CD14-positive monocyte (primary cell): ENCODE data around the gene POU6F2. TPM values are rescaled to one million over a fixed set of nuclear protein-coding genes. Genes with fewer than 3 reads are reported as not detected.

ENCODE experiments used
- DNase-seq, 3 donors: peaks; one replicate each; pipeline ENCODE4 v3.0.0-alpha.2; 2011 to 2022
- H2AFZ ChIP-seq: 2 replicates; pipeline ENCODE4 v1.6.0; 2012; ENCODE audit warnings: mild to moderate bottlenecking, low read depth, low read length, inconsistent platforms; ENCODE audit not compliant: insufficient read depth, poor library complexity, severe bottlenecking
- H3K27ac ChIP-seq, 2 donors: 1 replicate in 1 of 2; 2 replicates in 1 of 2; pipeline ENCODE4 v1.5.1; 2012 to 2013; ENCODE audit warnings: low read length in 2 of 2, control low read depth in 1 of 2, inconsistent platforms in 1 of 2, low read depth in 1 of 2, mild to moderate bottlenecking in 1 of 2
- H3K27me3 ChIP-seq, 2 donors: one replicate each; pipeline versions ENCODE4 v1.6.0 to v1.6.1; 2011 to 2013; ENCODE audit warnings: low read length in 2 of 2; ENCODE audit not compliant: control insufficient read depth in 2 of 2, insufficient read depth in 2 of 2
- H3K36me3 ChIP-seq, 2 donors: replicated peaks in 1 of 2; 1 replicate in 1 of 2; 2 replicates in 1 of 2; pipeline versions ENCODE4 v1.5.1 to v1.6.1; 2012 to 2013; ENCODE audit warnings: low read length in 2 of 2, control low read depth in 1 of 2, inconsistent platforms in 1 of 2, mild to moderate bottlenecking in 1 of 2; ENCODE audit not compliant: insufficient read depth in 2 of 2, control insufficient read depth in 1 of 2
- H3K4me1 ChIP-seq, 2 donors: 1 replicate in 1 of 2; 2 replicates in 1 of 2; pipeline versions ENCODE4 v1.5.1 to v1.6.1; 2012 to 2013; ENCODE audit warnings: low read length in 2 of 2, control low read depth in 1 of 2, inconsistent platforms in 1 of 2, mild to moderate bottlenecking in 1 of 2, moderate library complexity in 1 of 2; ENCODE audit not compliant: insufficient read depth in 2 of 2, control insufficient read depth in 1 of 2
- H3K4me2 ChIP-seq: replicated peaks from 2 replicates; pipeline ENCODE3; 2012; ENCODE audit warnings: low read length, moderate library complexity, mild to moderate bottlenecking; ENCODE audit not compliant: poor library complexity, severe bottlenecking; ENCODE audit errors: extremely low read depth
- H3K4me3 ChIP-seq, 3 experiments: fragments of 200-600 bp in 1 of 3; sonication (generic) in 1 of 3; replicated peaks in 1 of 3; 1 replicate in 2 of 3; 2 replicates in 1 of 3; pipeline ENCODE4 v1.5.1; 2011 to 2013; ENCODE audit warnings: low read length in 3 of 3, mild to moderate bottlenecking in 3 of 3, control low read depth in 2 of 3, low read depth in 2 of 3, inconsistent platforms in 1 of 3, moderate library complexity in 1 of 3
- H3K79me2 ChIP-seq: 2 replicates; pipeline ENCODE4 v1.6.0; 2012; ENCODE audit warnings: mild to moderate bottlenecking, control low read depth, inconsistent platforms, low read length, moderate library complexity; ENCODE audit not compliant: insufficient read depth
- H3K9ac ChIP-seq: 2 replicates; pipeline ENCODE4 v1.6.0; 2017; ENCODE audit warnings: low read length, mild to moderate bottlenecking; ENCODE audit not compliant: insufficient read depth, poor library complexity, severe bottlenecking
- H3K9me3 ChIP-seq, 2 donors: replicated peaks in 1 of 2; 1 replicate in 1 of 2; 2 replicates in 1 of 2; pipeline versions ENCODE4 v1.5.1 to v1.6.1; 2012 to 2013; ENCODE audit warnings: low read length in 2 of 2, control low read depth in 1 of 2; ENCODE audit not compliant: control insufficient read depth in 1 of 2, insufficient read depth in 1 of 2
- H4K20me1 ChIP-seq: 2 replicates; pipeline ENCODE4 v1.6.0; 2012; ENCODE audit warnings: mild to moderate bottlenecking, low read length, control low read depth, moderate library complexity; ENCODE audit not compliant: insufficient read depth
- H3K27ac Mint-ChIP-seq, 7 donors: one replicate each; pipeline ENCODE4 v1.8.0; 2020; ENCODE audit warnings: mild to moderate bottlenecking in 7 of 7, mixed read lengths in 7 of 7, moderate library complexity in 6 of 7, inconsistent platforms in 2 of 7
- H3K27me3 Mint-ChIP-seq, 3 donors: one replicate each; pipeline ENCODE4 v1.8.0; 2021 to 2022; ENCODE audit warnings: low read depth in 3 of 3, mild to moderate bottlenecking in 3 of 3, mixed read lengths in 3 of 3, moderate library complexity in 3 of 3, inconsistent platforms in 1 of 3
- H3K36me3 Mint-ChIP-seq, 2 donors: one replicate each; pipeline ENCODE4 v1.8.0; 2020; ENCODE audit warnings: mixed read lengths in 2 of 2, inconsistent platforms in 1 of 2, mild to moderate bottlenecking in 1 of 2
- H3K4me1 Mint-ChIP-seq: one replicate; pipeline ENCODE4 v1.8.0; 2020; ENCODE audit warnings: mild to moderate bottlenecking, mixed read lengths
- H3K4me3 Mint-ChIP-seq, 2 donors: one replicate each; pipeline ENCODE4 v1.8.0; 2020; ENCODE audit warnings: mild to moderate bottlenecking in 2 of 2, mixed read lengths in 2 of 2, moderate library complexity in 1 of 2
- H3K9me3 Mint-ChIP-seq, 7 donors: one replicate each; pipeline ENCODE4 v1.8.0; 2020 to 2022; ENCODE audit warnings: mixed read lengths in 7 of 7, mild to moderate bottlenecking in 6 of 7, moderate library complexity in 6 of 7, inconsistent platforms in 2 of 7
- CTCF ChIP-seq: fragments of 200-600 bp; IDR thresholded peaks from one replicate; pipeline ENCODE4 v1.8.0; 2022; ENCODE audit warnings: antibody characterized with exemption, mild to moderate bottlenecking
- WGBS: methylation state at CpG from one replicate; pipeline ENCODE4 v1.1.5; 2013; ENCODE audit warnings: missing lambda C conversion rate; ENCODE audit not compliant: insufficient coverage; 5-methylcytosine and 5-hydroxymethylcytosine counted together
- intact Hi-C, 2 donors: fragments of 100-400 bp; cut with micrococcal nuclease; formaldehyde crosslinking; loops; one replicate each; pipeline versions ENCODE4 v1.15.0 to v1.15.1; 2023
- polyA plus RNA-seq, 3 donors: library from polyadenylated mRNA; depleted of rRNA in 1 of 3; unstranded in 2 of 3; stranded (reverse) in 1 of 3; fragments of 300-500 nt in 2 of 3; fragments of >200 nt in 1 of 3; fragmentation: Illumina TruSeq in 2 of 3; gene quantifications; 1 replicate in 2 of 3; 2 replicates in 1 of 3; pipeline ENCODE4 v1.2.3, GENCODE V29; 2012 to 2021

The POU6F2 gene
- polyA plus RNA-seq, 3 donors = not detected

GRCh38 chr7:39433550-39433949 is 455.8 kb downstream of the POU6F2 start:
- Mint-ChIP-seq H3K4me3 (no peak overlapping the region), H3K36me3 (no peaks in the 10 kb centered on the region)
- DNase-seq = peak; percentile 4 to 17 (median 5)

GRCh38 chr7:39434012-39434411 is 456.3 kb downstream of the POU6F2 start:
- H3K4me3 ChIP-seq = no peak overlapping the region
- intact Hi-C loops = no loop called here
- 96% methylated on average over 3 of the region's 3 CpGs for WGBS
- peaks cover 0 to 7% (median under 1%) of the 10 kb centered on the region in 7 donors for H3K9me3 Mint-ChIP-seq
- H3K27me3 ChIP-seq = no peaks in the 10 kb centered on the region
- no peaks in the 10 kb centered on the region for H3K79me2 ChIP-seq
- no peak overlapping the region for H3K27ac Mint-ChIP-seq
- TF ChIP-seq CTCF = no peak
- H3K27me3 Mint-ChIP-seq = peaks cover 0 to 11% (median 5%) of the 10 kb centered on the region in 3 donors
- no peaks in the 10 kb centered on the region for H3K36me3 ChIP-seq
- H2AFZ ChIP-seq = no peak overlapping the region
- no peak overlapping the region for H3K9ac ChIP-seq
- H3K9me3 ChIP-seq = no peaks in the 10 kb centered on the region
- H3K4me1 Mint-ChIP-seq = peaks cover 8% of the 10 kb centered on the region
- no peaks in the 10 kb centered on the region for H4K20me1 ChIP-seq
- H3K4me2 ChIP-seq = no peak overlapping the region
- no peak overlapping the region for H3K4me3 Mint-ChIP-seq
- H3K27ac ChIP-seq = no peak overlapping the region
- no peaks in the 10 kb centered on the region for H3K36me3 Mint-ChIP-seq
- DNase-seq = no peak
- peaks cover 0 to 5% of the 10 kb centered on the region in 2 donors for H3K4me1 ChIP-seq

More at GRCh38 chr7:39433550-39433949, 455.8 kb downstream of the POU6F2 start:
- Histone ChIP-seq H3K9ac (no peak overlapping the region), H4K20me1 (no peaks in the 10 kb centered on the region), H2AFZ (no peak overlapping the region), H3K27ac (no peak overlapping the region), H3K36me3 (no peaks in the 10 kb centered on the region), H3K79me2 (no peaks in the 10 kb centered on the region), H3K4me3 (no peak overlapping the region), H3K4me2 (no peak overlapping the region), H3K9me3 (no peaks in the 10 kb centered on the region), H3K4me1 (peaks cover 0 to 5% of the 10 kb centered on the region in 2 donors), H3K27me3 (no peaks in the 10 kb centered on the region)
- H3K4me1 Mint-ChIP-seq = peaks cover 8% of the 10 kb centered on the region
- intact Hi-C loops = no loop called here
- peaks cover 0 to 7% (median 0%) of the 10 kb centered on the region in 7 donors for H3K9me3 Mint-ChIP-seq
- no peak overlapping the region for H3K27ac Mint-ChIP-seq
- TF ChIP-seq CTCF = no peak
- no CpG with 5 or more reads among the region's 1 CpG for WGBS
- peaks cover 0 to 11% (median 5%) of the 10 kb centered on the region in 3 donors for H3K27me3 Mint-ChIP-seq
